GM19351 (cell line): Measurements from ENCODE around the gene DENR.
"Not testable (repeated sequence)": the region's sequence is repeated elsewhere in the genome, so short reads cannot be mapped to it uniquely, and the experiment has no call there.

Source experiments
- ATAC-seq: cut with Tn5 transposase; IDR thresholded peaks from one replicate; pipeline ENCODE4 v1.9.1; 2021; ENCODE audit warnings: mild to moderate bottlenecking, moderate library complexity; ENCODE audit not compliant: unreplicated experiment

Gene DENR

GRCh38 chr12:122738571-122738970 lies 14.1 kb upstream of the DENR start:
- ATAC-seq, result no peak

- no peak for ATAC-seq
These were observed 12.3 kb upstream of the DENR start for GRCh38 chr12:122740351-122740750.

GRCh38 chr12:122743895-122744525 lies 8.6 kb upstream of the DENR start:
- ATAC-seq, result no peak

- ATAC-seq, result no peak
These were observed 5.1 kb upstream of the DENR start for GRCh38 chr12:122747224-122748135.

- ATAC-seq, result no peak
These were observed 2.9 kb upstream of the DENR start for GRCh38 chr12:122749569-122750332.

GRCh38 chr12:122750781-122751515 lies 1.7 kb upstream of the DENR start:
- ATAC-seq, result not testable (repeated sequence)

GRCh38 chr12:122753319-122753650 lies 661 bp downstream of the DENR start:
- ATAC-seq, result no peak

GRCh38 chr12:122754790-122755189 lies 2.2 kb downstream of the DENR start:
- no peak for ATAC-seq

- ATAC-seq, result no peak
These were observed 4.9 kb downstream of the DENR start for GRCh38 chr12:122757568-122757967.

GRCh38 chr12:122785503-122785902 lies 32.9 kb downstream of the DENR start:
- ATAC-seq, result peak; percentile 60

GRCh38 chr12:122788387-122788786 lies 35.8 kb downstream of the DENR start:
- ATAC-seq, result no peak

- no peak for ATAC-seq
These were observed 37.0 kb downstream of the DENR start for GRCh38 chr12:122789637-122790036.

- no peak for ATAC-seq
These were observed 37.9 kb downstream of the DENR start for GRCh38 chr12:122790393-122791075.

- ATAC-seq, result no peak
These were observed 41.1 kb downstream of the DENR start for GRCh38 chr12:122793685-122794106.

GRCh38 chr12:122795807-122796206 lies 43.2 kb downstream of the DENR start:
- ATAC-seq, result no peak

- no peak for ATAC-seq
These were observed 47.1 kb downstream of the DENR start for GRCh38 chr12:122799641-122800243.

- no peak for ATAC-seq
These were observed 51.3 kb downstream of the DENR start for GRCh38 chr12:122803937-122804336.

- not testable (repeated sequence) for ATAC-seq
These were observed 52.3 kb downstream of the DENR start for GRCh38 chr12:122804957-122805356.

- no peak for ATAC-seq
These were observed 55.0 kb downstream of the DENR start for GRCh38 chr12:122807651-122808050.

GRCh38 chr12:122811777-122812176 lies 59.2 kb downstream of the DENR start:
- ATAC-seq, result no peak
